Heart left ventricle (tissue), 13 donors: ENCODE data around the gene HDAC4.

ENCODE experiments used
- POLR2A ChIP-seq, 2 donors: fragments of 450-650 bp; IDR thresholded peaks; one replicate each; pipeline ENCODE4 v1.6.1; 2017; ENCODE audit warnings: antibody characterized with exemption in 2 of 2, mild to moderate bottlenecking in 2 of 2, moderate library complexity in 2 of 2
- TF ChIP-seq, protein P1 (sequence below), 12 donors: fragments of 200-600 bp; sonication (generic) in 4 of 12; IDR thresholded peaks; one replicate each; pipeline versions ENCODE4 v1.5.0 to v1.8.0; 2018 to 2022; ENCODE audit warnings: antibody characterized with exemption in 12 of 12, mild to moderate bottlenecking in 5 of 12
- donor health status: ischemic (EF 13 %, LVEDD 7.1; RV severe dilation, severe dysfunction).
- donor health status: DM: no; HTN: yes; CAD: no.
- donor health status: DM: no; HTN: no; CAD: no.
- donor health status: ischemic (EF 25% LVEDD 6.9; RV normal size, moderate dysfunction).
- donor health status: ischemic (EF 25% LVEDD 5.7; RV mildly dilated, moderate dysfunction).
- donor health status: ischemic (EF 35%, LVEDD 5.7; RV mildly dilated, moderate dysfunction).
- donor health status: nonischemic (EF 11% LVEDD 7.7; RV severe dilation, severe dysfunction).
- donor health status: DM: yes; HTN: yes; CAD: no.
- donor health status: PGD.
- donor health status: ischemic (EF 29% LVEDD 5.4; RV normal size, mild dysfunction).
- donor health status: nonischemic (EF 23%, LVEDD 6.1; RV moderate dilation, normal function).

DNA sequence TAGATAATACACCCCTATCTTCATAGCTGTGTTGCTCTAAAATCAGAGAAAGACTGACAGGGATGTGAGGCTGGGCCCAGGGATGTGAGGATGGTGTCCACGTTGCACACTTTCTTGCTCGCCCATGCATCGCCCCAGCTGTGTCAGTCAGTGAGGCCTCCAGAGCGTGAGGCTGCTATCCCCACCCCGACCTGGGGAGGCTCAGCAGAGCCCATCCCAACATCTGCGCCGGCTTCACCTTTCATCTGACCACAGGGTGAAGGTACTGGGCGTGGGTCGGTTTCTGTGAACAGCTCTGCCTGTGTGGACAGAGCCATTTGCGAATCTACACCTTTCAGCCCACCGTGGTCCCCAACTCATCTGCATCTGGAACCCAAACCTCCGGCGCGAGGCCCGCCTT lies 255.7 kb downstream of the HDAC4 start:
- TF ChIP-seq, protein P1, sequence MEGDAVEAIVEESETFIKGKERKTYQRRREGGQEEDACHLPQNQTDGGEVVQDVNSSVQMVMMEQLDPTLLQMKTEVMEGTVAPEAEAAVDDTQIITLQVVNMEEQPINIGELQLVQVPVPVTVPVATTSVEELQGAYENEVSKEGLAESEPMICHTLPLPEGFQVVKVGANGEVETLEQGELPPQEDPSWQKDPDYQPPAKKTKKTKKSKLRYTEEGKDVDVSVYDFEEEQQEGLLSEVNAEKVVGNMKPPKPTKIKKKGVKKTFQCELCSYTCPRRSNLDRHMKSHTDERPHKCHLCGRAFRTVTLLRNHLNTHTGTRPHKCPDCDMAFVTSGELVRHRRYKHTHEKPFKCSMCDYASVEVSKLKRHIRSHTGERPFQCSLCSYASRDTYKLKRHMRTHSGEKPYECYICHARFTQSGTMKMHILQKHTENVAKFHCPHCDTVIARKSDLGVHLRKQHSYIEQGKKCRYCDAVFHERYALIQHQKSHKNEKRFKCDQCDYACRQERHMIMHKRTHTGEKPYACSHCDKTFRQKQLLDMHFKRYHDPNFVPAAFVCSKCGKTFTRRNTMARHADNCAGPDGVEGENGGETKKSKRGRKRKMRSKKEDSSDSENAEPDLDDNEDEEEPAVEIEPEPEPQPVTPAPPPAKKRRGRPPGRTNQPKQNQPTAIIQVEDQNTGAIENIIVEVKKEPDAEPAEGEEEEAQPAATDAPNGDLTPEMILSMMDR (IDR thresholded peaks at IDR 0.05): no peak
- TF ChIP-seq POLR2A (IDR thresholded peaks at IDR 0.05): no peak
